ENCODE results near the gene EFNA5.
A peak's percentile ranks its signal among the peaks of the same experiment; 100 is the strongest.

The EFNA5 gene

DNA sequence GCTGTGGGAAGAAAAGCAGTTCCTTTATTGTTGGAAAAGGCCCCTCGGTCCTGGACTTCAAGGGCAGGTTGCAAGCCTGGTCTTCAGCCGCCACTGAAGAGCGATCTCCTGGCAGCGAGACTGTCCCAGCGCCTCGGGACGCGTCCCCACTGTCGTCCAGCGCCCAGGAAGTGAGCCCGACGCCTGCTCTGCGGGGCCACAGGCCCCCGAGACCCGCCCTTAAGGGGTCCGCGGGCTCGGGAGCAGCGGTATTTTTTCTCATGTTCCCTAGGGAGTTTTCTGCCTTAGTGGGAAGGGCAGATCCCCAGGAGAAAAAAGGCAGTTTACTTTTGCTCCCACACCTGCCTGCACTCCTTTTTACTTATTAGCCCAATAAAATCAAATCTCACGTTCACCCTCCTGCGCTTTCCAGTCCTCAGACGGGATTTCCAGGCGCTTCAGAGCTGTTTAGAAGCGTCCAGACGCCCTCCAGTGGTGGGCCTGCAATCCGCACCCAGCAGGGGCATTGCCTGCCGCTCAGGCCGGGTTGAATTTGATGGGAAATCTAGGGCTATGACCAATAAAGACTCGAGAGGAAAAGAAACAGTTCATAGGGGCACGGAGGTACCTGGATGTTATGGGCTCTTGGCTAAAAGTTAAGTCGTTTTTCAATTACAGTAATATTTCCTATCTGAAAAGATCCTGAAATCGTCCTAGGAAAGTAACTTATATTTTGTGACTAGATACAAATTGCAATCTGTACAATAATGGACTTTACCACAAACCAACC, 2.8 kb upstream of the EFNA5 start:
- no peak overlapping the region for H3K4me3 ChIP-seq (ENCODE audit: low read depth, low read length)
- TF ChIP-seq, protein P1, sequence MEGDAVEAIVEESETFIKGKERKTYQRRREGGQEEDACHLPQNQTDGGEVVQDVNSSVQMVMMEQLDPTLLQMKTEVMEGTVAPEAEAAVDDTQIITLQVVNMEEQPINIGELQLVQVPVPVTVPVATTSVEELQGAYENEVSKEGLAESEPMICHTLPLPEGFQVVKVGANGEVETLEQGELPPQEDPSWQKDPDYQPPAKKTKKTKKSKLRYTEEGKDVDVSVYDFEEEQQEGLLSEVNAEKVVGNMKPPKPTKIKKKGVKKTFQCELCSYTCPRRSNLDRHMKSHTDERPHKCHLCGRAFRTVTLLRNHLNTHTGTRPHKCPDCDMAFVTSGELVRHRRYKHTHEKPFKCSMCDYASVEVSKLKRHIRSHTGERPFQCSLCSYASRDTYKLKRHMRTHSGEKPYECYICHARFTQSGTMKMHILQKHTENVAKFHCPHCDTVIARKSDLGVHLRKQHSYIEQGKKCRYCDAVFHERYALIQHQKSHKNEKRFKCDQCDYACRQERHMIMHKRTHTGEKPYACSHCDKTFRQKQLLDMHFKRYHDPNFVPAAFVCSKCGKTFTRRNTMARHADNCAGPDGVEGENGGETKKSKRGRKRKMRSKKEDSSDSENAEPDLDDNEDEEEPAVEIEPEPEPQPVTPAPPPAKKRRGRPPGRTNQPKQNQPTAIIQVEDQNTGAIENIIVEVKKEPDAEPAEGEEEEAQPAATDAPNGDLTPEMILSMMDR (IDR thresholded peaks at IDR 0.05; ENCODE audit: borderline replicate concordance, insufficient read depth, low read depth, low read length) = peak; percentile 92

DNA sequence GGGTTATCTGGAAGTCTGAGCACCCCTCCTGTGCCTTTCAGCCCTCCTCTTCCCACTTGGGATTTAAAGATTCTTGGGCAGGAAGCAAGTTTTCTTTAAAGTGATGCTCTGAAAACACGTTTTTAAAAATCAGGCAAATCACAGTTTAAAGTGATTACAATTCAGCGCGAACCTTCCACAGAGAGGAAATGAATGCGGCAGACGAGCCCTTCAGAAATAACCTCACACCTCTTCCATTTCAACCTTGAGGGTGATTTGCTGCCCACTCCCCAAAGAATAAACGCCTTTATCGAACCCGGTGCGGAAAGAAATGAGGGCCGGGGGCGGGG, 2.3 kb upstream of the EFNA5 start:
- TF ChIP-seq, protein P1 (IDR thresholded peaks at IDR 0.05; ENCODE audit: borderline replicate concordance, insufficient read depth, low read depth, low read length) = no peak
- no peak overlapping the region for H3K4me3 ChIP-seq (ENCODE audit: low read depth, low read length)

DNA sequence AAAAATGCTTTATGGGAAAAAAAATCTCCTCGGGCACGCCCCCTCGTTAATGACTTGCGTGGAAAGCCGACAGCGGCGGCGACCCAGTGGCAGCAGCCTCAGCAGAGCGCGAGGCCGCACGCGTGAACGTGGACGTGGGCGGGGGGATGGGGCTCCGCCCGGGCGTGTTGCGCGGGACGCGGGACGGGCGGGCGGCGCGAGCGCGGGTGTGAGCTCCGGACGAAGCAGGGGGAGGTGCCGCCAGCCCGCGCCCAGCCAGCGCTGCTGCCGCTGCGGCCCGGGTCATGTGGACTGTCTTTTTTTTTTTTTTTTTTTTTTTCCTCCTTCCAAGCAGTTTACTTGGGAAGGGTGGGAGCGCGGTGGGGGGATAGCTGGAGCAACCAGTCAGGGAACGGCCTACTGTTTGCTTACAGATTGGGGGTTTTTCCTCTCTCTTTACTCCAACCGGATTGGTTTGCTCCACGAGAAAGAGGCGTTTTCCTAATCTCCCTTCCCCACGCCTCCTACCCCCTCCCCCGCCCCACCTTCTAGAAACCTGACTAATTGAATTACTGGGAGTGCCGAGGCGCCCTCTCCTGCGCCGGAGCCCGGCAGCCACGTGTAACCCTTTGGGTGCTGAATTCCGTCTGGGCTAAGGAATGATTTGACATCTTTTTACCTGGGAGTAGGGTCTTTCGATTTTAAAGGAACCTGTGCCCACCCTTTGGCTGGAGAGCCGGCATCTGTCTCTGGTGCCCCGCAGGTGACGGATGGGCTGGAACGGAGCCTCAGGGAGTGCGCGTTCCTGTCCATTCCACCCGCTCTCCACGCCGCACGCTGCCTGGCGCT, 1.7 kb upstream of the EFNA5 start:
- H3K4me3 ChIP-seq (ENCODE audit: low read depth, low read length) = peak overlapping the region; percentile 47
- TF ChIP-seq, protein P1 (IDR thresholded peaks at IDR 0.05; ENCODE audit: borderline replicate concordance, insufficient read depth, low read depth, low read length) = no peak

DNA sequence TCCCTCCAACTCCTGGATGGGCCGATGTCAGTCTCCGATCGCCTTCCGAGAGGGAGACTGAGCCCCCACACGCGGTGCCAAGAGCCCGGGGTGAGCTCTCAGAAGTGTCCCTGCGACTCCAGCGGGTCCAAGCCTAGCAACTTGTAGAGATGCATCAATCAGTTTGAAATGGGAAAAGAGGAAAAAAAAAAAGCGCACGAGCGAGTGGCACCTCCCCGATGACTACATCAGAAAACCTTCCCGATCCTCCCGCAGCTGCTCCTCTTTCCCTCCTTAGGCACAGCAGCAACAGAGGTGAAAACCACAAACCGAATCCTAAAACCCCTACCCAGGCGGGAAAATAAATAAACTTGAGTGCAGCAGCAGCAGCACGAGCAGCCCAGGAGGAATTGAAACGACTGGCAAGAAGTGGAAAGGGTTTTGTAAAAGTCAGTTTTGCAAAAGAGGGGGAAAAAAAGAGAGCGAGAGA, 1.0 kb upstream of the EFNA5 start:
- TF ChIP-seq, protein P1 (IDR thresholded peaks at IDR 0.05; ENCODE audit: borderline replicate concordance, insufficient read depth, low read depth, low read length) = no peak
- peak overlapping the region; percentile 47 for H3K4me3 ChIP-seq (ENCODE audit: low read depth, low read length)

DNA sequence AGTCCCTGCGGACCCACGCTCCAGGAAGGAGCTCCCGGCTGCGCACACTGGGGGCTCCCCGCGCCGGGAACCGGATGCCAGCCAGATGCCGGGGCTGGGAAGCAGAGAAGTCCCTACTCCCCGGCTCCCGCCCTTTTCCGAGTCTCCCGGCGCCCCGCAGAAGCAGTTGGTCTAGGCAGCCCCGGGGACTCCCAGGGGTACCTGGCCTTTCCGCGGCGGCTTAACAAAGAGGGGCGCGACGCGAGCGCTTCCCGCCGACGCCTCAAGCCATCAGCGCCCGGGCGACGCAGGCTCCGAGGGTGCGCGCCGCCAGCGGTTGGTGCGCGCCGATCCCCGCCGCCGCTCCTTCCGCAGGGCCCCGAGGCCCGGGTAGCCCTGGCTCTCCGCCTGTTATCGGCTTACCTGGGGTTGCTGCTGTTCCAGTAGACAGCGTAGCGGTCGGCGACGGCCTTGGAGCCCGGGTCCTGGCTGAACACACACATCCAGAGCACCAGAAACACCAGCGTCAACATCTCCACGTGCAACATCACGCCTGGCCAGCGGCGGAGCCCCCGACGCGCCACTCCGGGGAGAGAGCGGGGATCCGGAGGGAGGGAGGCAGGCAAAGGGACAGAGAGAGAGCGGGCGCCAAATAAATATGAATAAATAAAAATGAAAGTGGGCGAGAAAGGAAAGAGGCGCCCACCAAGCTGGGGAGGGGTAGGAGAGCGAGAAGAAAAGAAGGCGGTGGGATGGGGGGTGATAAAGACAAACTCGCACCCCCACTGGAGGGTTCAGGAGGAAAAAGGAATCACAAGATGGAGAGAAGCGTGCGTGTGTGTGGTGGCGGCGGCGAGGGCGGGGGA, 428 bp downstream of the EFNA5 start:
- H3K4me3 ChIP-seq (ENCODE audit: low read depth, low read length) = peak overlapping the region; percentile 47
- TF ChIP-seq, protein P1 (IDR thresholded peaks at IDR 0.05; ENCODE audit: borderline replicate concordance, insufficient read depth, low read depth, low read length) = no peak

DNA sequence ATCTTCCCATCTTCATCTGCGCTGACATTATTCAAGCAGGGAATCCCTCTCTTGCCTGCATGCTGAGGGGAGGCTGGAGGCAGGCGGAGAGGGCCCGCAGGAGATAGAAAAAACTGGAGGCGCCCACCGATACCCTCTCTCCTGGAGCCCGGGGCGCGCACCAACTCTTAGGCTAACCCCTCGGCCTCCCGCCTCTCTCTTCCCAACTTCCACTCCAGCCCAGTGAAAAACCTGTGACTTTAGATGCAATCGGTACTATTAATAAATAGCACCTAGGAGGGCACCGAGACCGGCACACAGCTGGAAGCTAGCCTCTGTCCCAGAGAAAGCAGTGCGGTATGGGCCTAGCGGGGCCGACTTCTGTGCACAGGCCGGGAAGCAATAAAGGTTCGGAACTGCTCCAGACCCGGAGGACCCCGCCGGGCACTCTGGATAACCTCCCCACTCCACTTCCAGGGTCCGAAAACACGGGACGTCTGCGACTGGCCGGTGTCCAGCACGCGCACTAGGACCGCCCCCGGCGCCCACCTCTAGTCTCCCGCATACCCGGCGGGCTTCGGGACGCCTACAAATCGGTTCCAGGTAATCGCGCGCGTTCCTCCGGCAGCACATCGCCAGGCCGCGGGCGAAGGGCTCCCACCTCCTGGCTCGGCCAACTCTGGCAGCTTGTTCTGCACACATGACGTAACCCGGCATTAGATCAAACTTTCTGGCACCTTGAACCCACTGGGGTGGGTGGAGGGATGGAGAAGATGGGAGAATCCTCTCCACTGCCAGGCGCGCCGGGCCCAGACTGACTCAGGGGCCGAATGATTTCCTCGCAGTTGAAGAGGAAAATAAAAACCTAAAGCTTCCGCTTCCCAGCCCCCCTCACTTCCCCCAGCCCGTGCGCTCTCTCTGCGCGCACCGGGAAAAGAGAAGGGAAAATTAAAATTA, 1.4 kb downstream of the EFNA5 start:
- peak overlapping the region; percentile 47 for H3K4me3 ChIP-seq (ENCODE audit: low read depth, low read length)
- TF ChIP-seq, protein P1 (IDR thresholded peaks at IDR 0.05; ENCODE audit: borderline replicate concordance, insufficient read depth, low read depth, low read length) = no peak
